Lower leg skin (tissue), 3 donors: ENCODE data around the gene RAB3D.

ENCODE experiments used
- POLR2A ChIP-seq, 2 donors: fragments of 450-650 bp; IDR thresholded peaks; one replicate each; pipeline ENCODE4 v1.6.1; 2016 to 2017; ENCODE audit warnings: antibody characterized with exemption in 2 of 2, mild to moderate bottlenecking in 1 of 2, moderate library complexity in 1 of 2
- TF ChIP-seq, protein P1 (sequence below), 3 donors: fragments of 450-650 bp; IDR thresholded peaks; one replicate each; pipeline ENCODE4 v1.5.1; 2016; ENCODE audit warnings: antibody characterized with exemption in 3 of 3, mild to moderate bottlenecking in 3 of 3, moderate library complexity in 2 of 3

DNA sequence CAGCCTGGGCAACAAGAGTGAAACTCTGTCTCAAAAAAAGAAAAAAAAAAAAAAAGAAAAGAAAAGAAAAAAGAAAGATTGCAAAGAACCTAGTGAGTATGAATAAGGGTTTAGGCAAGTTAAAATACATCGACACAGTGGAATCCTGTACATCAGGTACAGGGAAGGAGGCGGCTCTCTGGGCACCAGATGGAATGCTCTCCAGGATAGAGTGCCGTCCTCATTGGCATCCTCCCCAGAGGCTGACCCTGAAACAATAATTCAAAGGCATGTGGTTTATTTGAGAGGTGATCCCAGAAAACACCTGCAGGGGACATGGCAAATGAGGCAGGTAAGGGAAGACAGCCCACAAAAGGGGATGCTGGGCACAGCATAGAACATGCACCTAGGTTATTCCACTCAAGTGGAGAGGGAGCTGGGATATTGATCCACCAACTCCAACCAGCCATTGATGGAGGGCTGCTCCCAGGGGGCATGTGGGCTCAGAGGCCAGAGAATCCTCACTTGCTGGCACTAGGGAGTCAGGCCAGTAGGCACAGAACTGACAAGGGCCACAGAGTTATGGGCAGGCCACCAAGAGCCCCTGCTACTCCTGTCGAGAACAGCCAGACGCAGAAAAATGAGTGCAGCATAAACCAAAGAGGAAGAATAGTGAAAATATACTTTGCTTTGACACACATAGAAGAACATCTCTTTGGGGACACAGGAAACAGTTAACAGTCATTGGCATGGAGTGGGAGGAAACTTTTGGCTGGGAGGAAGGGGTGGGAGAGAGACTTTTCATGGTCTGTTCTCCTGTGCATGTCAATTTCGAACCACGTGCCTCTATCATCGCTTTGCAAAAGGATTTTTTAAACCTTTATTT lies 39.3 kb downstream of the RAB3D start:
- TF ChIP-seq, protein P1, sequence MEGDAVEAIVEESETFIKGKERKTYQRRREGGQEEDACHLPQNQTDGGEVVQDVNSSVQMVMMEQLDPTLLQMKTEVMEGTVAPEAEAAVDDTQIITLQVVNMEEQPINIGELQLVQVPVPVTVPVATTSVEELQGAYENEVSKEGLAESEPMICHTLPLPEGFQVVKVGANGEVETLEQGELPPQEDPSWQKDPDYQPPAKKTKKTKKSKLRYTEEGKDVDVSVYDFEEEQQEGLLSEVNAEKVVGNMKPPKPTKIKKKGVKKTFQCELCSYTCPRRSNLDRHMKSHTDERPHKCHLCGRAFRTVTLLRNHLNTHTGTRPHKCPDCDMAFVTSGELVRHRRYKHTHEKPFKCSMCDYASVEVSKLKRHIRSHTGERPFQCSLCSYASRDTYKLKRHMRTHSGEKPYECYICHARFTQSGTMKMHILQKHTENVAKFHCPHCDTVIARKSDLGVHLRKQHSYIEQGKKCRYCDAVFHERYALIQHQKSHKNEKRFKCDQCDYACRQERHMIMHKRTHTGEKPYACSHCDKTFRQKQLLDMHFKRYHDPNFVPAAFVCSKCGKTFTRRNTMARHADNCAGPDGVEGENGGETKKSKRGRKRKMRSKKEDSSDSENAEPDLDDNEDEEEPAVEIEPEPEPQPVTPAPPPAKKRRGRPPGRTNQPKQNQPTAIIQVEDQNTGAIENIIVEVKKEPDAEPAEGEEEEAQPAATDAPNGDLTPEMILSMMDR (IDR thresholded peaks at IDR 0.05) = no peak
- TF ChIP-seq POLR2A (IDR thresholded peaks at IDR 0.05) = no peak
